Spinal cord (tissue), 10 donors: ENCODE measurements around the gene SH3RF3. TPM values are rescaled to one million over a fixed set of nuclear protein-coding genes. Genes with fewer than 3 reads are reported as not detected.
A peak's percentile ranks its signal among the peaks of the same experiment; 100 is the strongest.
"Not testable (repeated sequence)": the region's sequence is repeated elsewhere in the genome, so short reads cannot be mapped to it uniquely, and the experiment has no call there.

Experiments
- DNase-seq, 6 donors: peaks; one replicate each; pipeline versions ENCODE4 v3.0.0 to v3.0.0-alpha.2; 2013 to 2015; ENCODE audit warnings: low spot score in 6 of 6, low read depth in 4 of 6
- H3K27ac ChIP-seq: one replicate; pipeline ENCODE4 v1.5.1; 2013; ENCODE audit warnings: low read depth, low read length, control low read depth
- H3K27me3 ChIP-seq: one replicate; pipeline ENCODE4 v1.6.1; 2013; ENCODE audit warnings: low read length; ENCODE audit not compliant: control insufficient read depth, insufficient read depth
- H3K36me3 ChIP-seq: one replicate; pipeline ENCODE4 v1.6.1; 2013; ENCODE audit warnings: low read length; ENCODE audit not compliant: control insufficient read depth, insufficient read depth
- H3K4me1 ChIP-seq: one replicate; pipeline ENCODE4 v1.6.1; 2013; ENCODE audit warnings: low read length; ENCODE audit not compliant: control insufficient read depth, insufficient read depth
- H3K4me3 ChIP-seq: one replicate; pipeline ENCODE4 v1.5.1; 2013; ENCODE audit warnings: low read depth, low read length, control low read depth
- H3K9me3 ChIP-seq: one replicate; pipeline ENCODE4 v1.6.1; 2013; ENCODE audit warnings: low read length; ENCODE audit not compliant: control insufficient read depth, insufficient read depth
- WGBS: methylation state at CpG from one replicate; pipeline ENCODE4 v1.1.5; 2013; ENCODE audit warnings: missing lambda C conversion rate; ENCODE audit not compliant: insufficient coverage; 5-methylcytosine and 5-hydroxymethylcytosine counted together
- polyA plus RNA-seq, 2 donors: library from polyadenylated mRNA; unstranded; fragments of 120-200 nt; gene quantifications; one replicate each; pipeline ENCODE4 v1.2.1, GENCODE V29; 2013; ENCODE audit not compliant: insufficient read length in 2 of 2
- total RNA-seq, 2 donors: library from RNA; depleted of rRNA in 1 of 2; stranded (reverse); fragments of 120-200 nt in 1 of 2; fragments of >200 nt in 1 of 2; gene quantifications; one replicate each; pipeline versions ENCODE4 v1.2.3 to v1.2.4, GENCODE V29; 2013 to 2014
- donor health status: healthy.

The SH3RF3 gene
- total and polyA plus RNA-seq, 4 donors: 4.8 to 11.8 (median 7.8) TPM

DNA sequence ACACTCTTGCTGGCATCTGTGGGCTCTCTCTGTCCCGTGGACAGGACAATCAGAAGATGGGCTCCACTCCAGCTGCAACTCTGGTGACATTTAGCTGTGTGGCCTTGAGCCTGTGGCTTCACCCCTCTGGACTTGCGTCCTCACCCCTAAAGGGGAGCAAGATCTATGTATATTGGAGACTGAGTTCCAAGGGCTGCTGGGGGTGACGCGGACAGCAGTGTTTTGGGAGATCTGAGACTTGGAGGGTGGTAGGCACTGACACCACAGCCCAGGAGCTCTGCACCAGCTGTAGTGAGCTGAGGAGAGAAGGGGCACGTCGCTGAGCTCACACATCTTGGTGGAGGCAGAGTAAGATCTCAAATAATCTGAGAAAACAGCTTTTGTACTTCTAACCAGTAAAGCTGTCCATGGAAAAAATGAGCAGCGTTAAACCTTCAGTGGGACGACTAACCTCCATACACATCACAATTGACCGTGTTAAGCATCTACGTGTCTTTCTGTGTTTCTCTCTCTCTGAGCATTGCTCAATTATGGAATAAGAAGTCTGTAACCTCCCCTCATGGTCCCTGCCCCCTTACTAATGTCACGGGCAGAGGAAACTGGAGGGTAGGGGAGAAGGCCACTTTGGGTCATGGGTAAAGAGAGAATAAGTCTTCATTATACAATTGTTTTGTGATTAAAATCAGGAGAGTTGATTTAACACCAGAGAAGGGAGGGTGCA lies 85.8 kb downstream of the SH3RF3 start:
- no peaks in the 10 kb centered on the region for H3K9me3 ChIP-seq
- H3K36me3 ChIP-seq: no peaks in the 10 kb centered on the region
- no peak overlapping the region for H3K4me3 ChIP-seq
- H3K27ac ChIP-seq: no peak overlapping the region
- peaks cover 38% of the 10 kb centered on the region for H3K4me1 ChIP-seq
- 82% methylated on average over 3 of the region's 11 CpGs for WGBS
- no peaks in the 10 kb centered on the region for H3K27me3 ChIP-seq
- DNase-seq: no peak

DNA sequence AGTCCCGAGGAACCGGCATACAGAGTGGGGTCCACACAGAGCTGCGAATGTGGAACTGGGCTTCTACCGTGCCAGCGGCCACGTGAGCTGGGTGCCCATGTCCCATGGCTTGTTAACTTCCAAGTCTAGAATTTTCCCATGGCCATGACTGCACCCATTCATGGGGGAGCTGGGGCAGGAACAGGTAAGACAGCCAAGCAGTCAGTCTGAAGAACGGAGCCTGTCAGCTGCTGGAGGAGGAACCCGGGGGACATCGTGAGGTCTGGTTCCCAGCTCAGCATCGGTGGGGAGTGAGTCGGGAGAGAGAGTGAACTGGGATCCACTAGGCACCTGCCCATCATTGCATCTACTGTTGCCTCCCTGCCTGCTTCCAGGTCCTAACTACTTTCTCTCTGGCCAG lies 86.9 kb downstream of the SH3RF3 start:
- Histone ChIP-seq H3K4me3 (no peak overlapping the region), H3K27me3 (no peaks in the 10 kb centered on the region), H3K4me1 (peaks cover 32% of the 10 kb centered on the region), H3K9me3 (no peaks in the 10 kb centered on the region), H3K36me3 (no peaks in the 10 kb centered on the region), H3K27ac (no peak overlapping the region)
- 99% methylated on average over 8 of the region's 11 CpGs for WGBS
- DNase-seq: no peak

- no peak overlapping the region for H3K27ac ChIP-seq
- WGBS: 81% methylated on average over 6 of the region's 6 CpGs
- no peaks in the 10 kb centered on the region for H3K36me3 ChIP-seq
- no peaks in the 10 kb centered on the region for H3K9me3 ChIP-seq
- no peak overlapping the region for H3K4me3 ChIP-seq
- H3K27me3 ChIP-seq: no peaks in the 10 kb centered on the region
- no peak for DNase-seq
- H3K4me1 ChIP-seq: peaks cover 28% of the 10 kb centered on the region
Observed at GRCh38 chr2:109216332-109216731, 87.3 kb downstream of the SH3RF3 start.

DNA sequence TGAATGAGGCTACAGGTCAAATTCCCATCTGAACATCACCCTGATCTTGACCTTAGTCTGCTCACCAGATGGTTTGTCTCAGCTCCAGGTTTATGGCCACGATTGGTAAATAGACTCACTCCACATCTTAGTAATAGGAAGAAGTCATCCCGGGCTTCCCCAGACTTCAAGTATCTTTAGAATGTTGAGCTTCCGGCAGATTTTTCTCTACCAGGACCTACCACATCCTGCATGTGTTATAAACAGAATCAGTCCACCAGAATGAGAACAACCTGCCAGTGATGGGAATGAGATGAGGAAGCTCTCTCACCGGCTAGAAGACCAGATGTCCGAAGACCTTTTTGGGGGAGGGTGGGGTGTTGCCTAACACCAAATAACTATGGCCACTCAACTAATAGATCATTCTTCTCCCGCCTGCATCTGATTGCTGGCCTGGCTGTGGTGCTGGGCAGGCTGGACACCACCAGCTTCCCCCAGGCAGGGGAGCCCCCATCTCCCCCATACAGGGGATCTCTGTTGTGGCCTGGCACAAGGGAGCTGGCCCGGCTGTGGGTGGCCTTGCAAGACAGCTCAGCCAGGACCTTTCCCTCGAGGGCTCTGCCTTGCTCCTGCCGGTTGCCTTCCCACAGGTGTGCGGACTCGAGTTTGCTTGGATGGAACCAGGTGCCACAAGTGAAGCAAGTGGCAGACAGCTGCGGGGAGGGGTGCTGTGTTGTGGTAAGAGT lies 88.5 kb downstream of the SH3RF3 start:
- H3K4me3 ChIP-seq: no peak overlapping the region
- no peaks in the 10 kb centered on the region for H3K9me3 ChIP-seq
- no peak for DNase-seq
- peaks cover 24% of the 10 kb centered on the region for H3K4me1 ChIP-seq
- H3K36me3 ChIP-seq: no peaks in the 10 kb centered on the region
- H3K27ac ChIP-seq: peak overlapping the region; percentile 33
- H3K27me3 ChIP-seq: no peaks in the 10 kb centered on the region
- 65% methylated on average over 3 of the region's 12 CpGs for WGBS

DNA sequence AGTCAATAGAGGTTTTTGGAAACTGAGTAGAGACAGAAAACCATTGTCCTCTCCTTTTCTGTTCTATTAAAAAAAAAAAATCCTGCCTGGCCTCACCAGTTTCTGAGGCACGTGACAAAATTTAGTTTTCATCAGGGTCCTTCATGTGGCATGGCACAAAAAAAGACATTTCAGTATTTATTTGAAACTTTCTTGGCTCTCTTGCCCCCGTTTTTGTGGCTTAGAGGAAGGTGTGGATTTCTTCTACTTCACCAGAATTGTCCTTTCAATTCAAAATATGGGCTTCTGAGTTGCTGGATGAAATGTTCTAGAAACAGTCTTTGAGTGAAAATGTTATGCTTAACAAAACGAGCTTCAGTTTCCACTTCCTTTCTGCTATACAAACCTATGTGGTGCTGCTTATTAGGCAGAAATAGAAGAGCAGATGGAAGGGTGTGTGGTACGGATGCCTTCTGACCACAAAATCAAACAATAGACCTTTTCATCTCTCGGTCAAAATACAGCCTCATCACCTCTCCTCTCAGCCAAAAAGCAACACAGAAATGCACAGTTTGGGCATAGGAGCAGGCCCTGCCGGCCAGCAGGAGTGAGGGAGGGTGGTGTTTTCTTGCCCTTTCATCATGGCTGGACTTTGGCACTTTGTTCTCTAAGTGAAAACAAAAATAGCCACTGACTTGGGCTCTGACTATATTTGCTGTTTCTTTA lies 89.2 kb downstream of the SH3RF3 start:
- peak overlapping the region; percentile 33 for H3K27ac ChIP-seq
- H3K4me3 ChIP-seq: no peak overlapping the region
- H3K36me3 ChIP-seq: no peaks in the 10 kb centered on the region
- H3K4me1 ChIP-seq: peaks cover 30% of the 10 kb centered on the region
- DNase-seq: peak in 1 of 6 donors; percentile 44
- H3K9me3 ChIP-seq: no peaks in the 10 kb centered on the region
- H3K27me3 ChIP-seq: no peaks in the 10 kb centered on the region
- WGBS: 36% methylated on average over 2 of the region's 6 CpGs

GRCh38 chr2:109218792-109219126 lies 89.8 kb downstream of the SH3RF3 start:
- DNase-seq: peak in 1 of 6 donors; percentile 36
- no peak overlapping the region for H3K4me3 ChIP-seq
- no peak overlapping the region for H3K27ac ChIP-seq
- H3K9me3 ChIP-seq: no peaks in the 10 kb centered on the region
- 50% methylated on average over 1 of the region's 1 CpG for WGBS
- peaks cover 29% of the 10 kb centered on the region for H3K4me1 ChIP-seq
- no peaks in the 10 kb centered on the region for H3K36me3 ChIP-seq
- H3K27me3 ChIP-seq: no peaks in the 10 kb centered on the region

DNA sequence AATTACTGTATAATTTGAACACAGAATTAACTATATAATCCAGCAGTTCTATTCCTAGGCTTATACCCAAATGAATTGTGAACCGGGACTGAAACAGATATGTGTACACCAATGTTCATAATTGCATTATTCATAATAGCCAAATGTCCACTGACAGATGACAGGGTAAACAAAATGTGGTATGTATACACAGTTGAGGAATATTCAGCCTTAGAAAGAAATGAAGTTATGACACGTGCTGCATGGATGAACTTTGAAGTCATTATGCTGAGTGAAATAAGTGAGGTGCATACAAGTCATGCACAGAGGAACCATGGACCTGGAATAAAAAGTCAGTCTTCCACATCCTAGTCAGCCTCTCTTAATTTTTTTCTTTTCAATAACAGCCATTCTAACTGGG lies 91.9 kb downstream of the SH3RF3 start:
- no peaks in the 10 kb centered on the region for H3K36me3 ChIP-seq
- H3K4me1 ChIP-seq: peaks cover 20% of the 10 kb centered on the region
- no peak overlapping the region for H3K27ac ChIP-seq
- no peak for DNase-seq
- H3K4me3 ChIP-seq: no peak overlapping the region
- no peaks in the 10 kb centered on the region for H3K9me3 ChIP-seq
- H3K27me3 ChIP-seq: no peaks in the 10 kb centered on the region
- WGBS: no CpG with 5 or more reads among the region's 2 CpGs

- H3K4me1 ChIP-seq: peaks cover 20% of the 10 kb centered on the region
- not testable (repeated sequence) for H3K4me3 ChIP-seq, DNase-seq, H3K27ac ChIP-seq, H3K36me3 ChIP-seq, H3K27me3 ChIP-seq, H3K9me3 ChIP-seq
- 100% methylated on average over 2 of the region's 9 CpGs for WGBS
Observed at GRCh38 chr2:109221316-109221715, 92.3 kb downstream of the SH3RF3 start.

- H3K27me3 ChIP-seq: no peaks in the 10 kb centered on the region
- no peak overlapping the region for H3K4me3 ChIP-seq
- 92% methylated on average over 2 of the region's 3 CpGs for WGBS
- H3K27ac ChIP-seq: no peak overlapping the region
- peaks cover 20% of the 10 kb centered on the region for H3K4me1 ChIP-seq
- H3K9me3 ChIP-seq: no peaks in the 10 kb centered on the region
- no peak for DNase-seq
- H3K36me3 ChIP-seq: no peaks in the 10 kb centered on the region
Observed at GRCh38 chr2:109222422-109222821, 93.4 kb downstream of the SH3RF3 start.
